Measurements from ENCODE around the gene ORM2. TPM values are rescaled to one million over a fixed set of nuclear protein-coding genes. Genes with fewer than 3 reads are reported as not detected.

ORM2 gene
- total and polyA plus RNA-seq, 9 of the 15 experiments (the other 6 are each of a cell fraction or from before 2014, with no cell fraction given), result 0.98 TPM; not detected in 8

DNA sequence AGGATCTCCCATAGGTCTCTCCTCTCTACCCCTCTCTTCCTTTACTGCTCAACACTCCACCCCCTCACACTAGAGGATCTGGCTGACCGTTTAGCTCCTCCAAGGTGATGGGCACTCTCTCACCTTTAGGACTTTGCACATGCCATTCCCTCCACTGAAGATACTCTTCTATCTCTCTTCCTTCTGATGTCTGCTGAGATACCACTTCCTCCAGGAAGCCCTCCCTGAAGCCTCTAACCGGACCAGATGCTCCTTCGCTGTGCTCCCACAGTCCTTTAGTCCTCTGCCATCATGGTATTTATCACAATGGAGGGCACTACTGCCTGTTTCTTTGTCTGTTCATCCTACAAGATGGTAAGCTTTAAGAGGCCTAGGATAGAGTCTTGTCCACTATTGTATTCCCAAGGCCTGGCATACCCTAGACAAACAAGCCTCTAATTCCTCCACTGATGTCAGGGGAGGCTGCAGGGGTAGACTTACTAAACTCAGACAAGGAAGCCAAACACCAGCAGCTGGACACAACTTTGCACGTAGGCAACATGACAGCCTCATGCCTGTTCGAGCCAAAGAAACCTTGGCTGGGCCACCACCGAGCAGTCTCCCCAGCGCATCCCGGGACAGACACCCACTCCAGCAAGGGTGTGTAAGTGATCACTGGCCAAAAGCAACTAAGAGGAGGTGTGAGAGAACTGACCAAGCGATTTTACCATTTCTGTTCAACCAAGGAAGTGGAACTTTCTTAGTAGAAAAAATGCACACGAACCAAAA lies 20.2 kb downstream of the ORM2 start (continued):
- TF ChIP-seq, protein P1, sequence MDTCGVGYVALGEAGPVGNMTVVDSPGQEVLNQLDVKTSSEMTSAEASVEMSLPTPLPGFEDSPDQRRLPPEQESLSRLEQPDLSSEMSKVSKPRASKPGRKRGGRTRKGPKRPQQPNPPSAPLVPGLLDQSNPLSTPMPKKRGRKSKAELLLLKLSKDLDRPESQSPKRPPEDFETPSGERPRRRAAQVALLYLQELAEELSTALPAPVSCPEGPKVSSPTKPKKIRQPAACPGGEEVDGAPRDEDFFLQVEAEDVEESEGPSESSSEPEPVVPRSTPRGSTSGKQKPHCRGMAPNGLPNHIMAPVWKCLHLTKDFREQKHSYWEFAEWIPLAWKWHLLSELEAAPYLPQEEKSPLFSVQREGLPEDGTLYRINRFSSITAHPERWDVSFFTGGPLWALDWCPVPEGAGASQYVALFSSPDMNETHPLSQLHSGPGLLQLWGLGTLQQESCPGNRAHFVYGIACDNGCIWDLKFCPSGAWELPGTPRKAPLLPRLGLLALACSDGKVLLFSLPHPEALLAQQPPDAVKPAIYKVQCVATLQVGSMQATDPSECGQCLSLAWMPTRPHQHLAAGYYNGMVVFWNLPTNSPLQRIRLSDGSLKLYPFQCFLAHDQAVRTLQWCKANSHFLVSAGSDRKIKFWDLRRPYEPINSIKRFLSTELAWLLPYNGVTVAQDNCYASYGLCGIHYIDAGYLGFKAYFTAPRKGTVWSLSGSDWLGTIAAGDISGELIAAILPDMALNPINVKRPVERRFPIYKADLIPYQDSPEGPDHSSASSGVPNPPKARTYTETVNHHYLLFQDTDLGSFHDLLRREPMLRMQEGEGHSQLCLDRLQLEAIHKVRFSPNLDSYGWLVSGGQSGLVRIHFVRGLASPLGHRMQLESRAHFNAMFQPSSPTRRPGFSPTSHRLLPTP (IDR thresholded peaks at IDR 0.05; ENCODE audit: borderline replicate concordance, extremely low read depth, insufficient read length), result peak; percentile 14
- TF ChIP-seq KDM1A (IDR thresholded peaks at IDR 0.05) (peak; percentile 12 to 50; a peak in 1 of 4 replicates), ZNF583 (CRISPR knock-in tag; IDR thresholded peaks at IDR 0.05) (no peak), GABPB1 (CRISPR knock-in tag; IDR thresholded peaks at IDR 0.05) (no peak), ZFP36 (IDR thresholded peaks at IDR 0.05; ENCODE audit: low read depth, low read length, partially characterized antibody) (peak; percentile 98), REST (IDR thresholded peaks at IDR 0.05; ENCODE audit: borderline replicate concordance) (no peak), REST (CRISPR knock-in tag; IDR thresholded peaks at IDR 0.05; ENCODE audit: low read depth) (no peak), ZKSCAN1 (IDR thresholded peaks at IDR 0.05; ENCODE audit: low read depth, low read length) (no peak), RBM25 (IDR thresholded peaks at IDR 0.05; ENCODE audit: low read depth, low read length, severe bottlenecking) (peak; percentile 51), GTF2E2 (tag; IDR thresholded peaks at IDR 0.05) (no peak), ZNF174 (CRISPR knock-in tag; IDR thresholded peaks at IDR 0.05) (no peak)

Data from K562 (cell line).